Mucosa of rectum (tissue), 2 donors: Measurements from ENCODE around the gene RPUSD1.

Experiments used
- H3K27ac ChIP-seq, 2 donors: one replicate each; pipeline ENCODE4 v1.7.0; 2013; ENCODE audit warnings: inconsistent platforms in 2 of 2, low read depth in 2 of 2, low read length in 2 of 2
- H3K27me3 ChIP-seq, 2 donors: one replicate each; pipeline ENCODE4 v1.7.0; 2013; ENCODE audit warnings: low read length in 2 of 2; ENCODE audit not compliant: control insufficient read depth in 2 of 2, insufficient read depth in 2 of 2
- H3K36me3 ChIP-seq, 2 donors: one replicate each; pipeline ENCODE4 v1.7.0; 2013; ENCODE audit warnings: low read length in 2 of 2; ENCODE audit not compliant: control insufficient read depth in 2 of 2, insufficient read depth in 2 of 2
- H3K4me1 ChIP-seq, 2 donors: one replicate each; pipeline ENCODE4 v1.7.0; 2013; ENCODE audit warnings: low read length in 2 of 2, mild to moderate bottlenecking in 1 of 2; ENCODE audit not compliant: control insufficient read depth in 2 of 2, insufficient read depth in 2 of 2
- H3K4me3 ChIP-seq, 2 donors: one replicate each; pipeline ENCODE4 v1.7.0; 2013; ENCODE audit warnings: low read length in 2 of 2
- H3K9ac ChIP-seq, 2 donors: one replicate each; pipeline ENCODE4 v1.7.0; 2013; ENCODE audit warnings: low read length in 2 of 2, low read depth in 1 of 2, mild to moderate bottlenecking in 1 of 2
- H3K9me3 ChIP-seq, 2 donors: one replicate each; pipeline ENCODE4 v1.7.0; 2013; ENCODE audit warnings: low read length in 2 of 2; ENCODE audit not compliant: control insufficient read depth in 2 of 2
- donor health status: healthy.
- donor health status: Normal muscosa, but diverticular disease.

The RPUSD1 gene

GRCh38 chr16:766820-767640 lies 21.2 kb downstream of the RPUSD1 start:
- Histone ChIP-seq H3K36me3 (no peaks in the 10 kb centered on the region), H3K4me1 (no peaks in the 10 kb centered on the region), H3K9ac (no peak overlapping the region), H3K27ac (no peak overlapping the region), H3K27me3 (peaks cover 0 to 7% of the 10 kb centered on the region in 2 donors), H3K4me3 (no peak overlapping the region), H3K9me3 (no peaks in the 10 kb centered on the region)

- Histone ChIP-seq H3K4me3 (no peak overlapping the region), H3K9ac (no peak overlapping the region)
These were observed 22.0 kb downstream of the RPUSD1 start for GRCh38 chr16:766008-766819.

GRCh38 chr16:765488-765865 lies 22.7 kb downstream of the RPUSD1 start:
- H3K4me3 ChIP-seq: no peak overlapping the region
- H3K9ac ChIP-seq: no peak overlapping the region
- H3K27me3 ChIP-seq: peaks cover 0 to 12% of the 10 kb centered on the region in 2 donors
- no peak overlapping the region for H3K27ac ChIP-seq
- no peaks in the 10 kb centered on the region for H3K36me3 ChIP-seq
- H3K9me3 ChIP-seq: no peaks in the 10 kb centered on the region
- H3K4me1 ChIP-seq: no peaks in the 10 kb centered on the region

More at GRCh38 chr16:766008-766819, 22.0 kb downstream of the RPUSD1 start:
- H3K4me1 ChIP-seq: no peaks in the 10 kb centered on the region
- H3K36me3 ChIP-seq: no peaks in the 10 kb centered on the region
- H3K27me3 ChIP-seq: peaks cover 0 to 9% of the 10 kb centered on the region in 2 donors
- no peak overlapping the region for H3K27ac ChIP-seq
- H3K9me3 ChIP-seq: no peaks in the 10 kb centered on the region

GRCh38 chr16:764848-765487 lies 23.2 kb downstream of the RPUSD1 start:
- no peak overlapping the region for H3K9ac ChIP-seq
- H3K4me3 ChIP-seq: no peak overlapping the region
- no peaks in the 10 kb centered on the region for H3K9me3 ChIP-seq
- no peak overlapping the region for H3K27ac ChIP-seq
- no peaks in the 10 kb centered on the region for H3K36me3 ChIP-seq
- H3K27me3 ChIP-seq: peaks cover 0 to 12% of the 10 kb centered on the region in 2 donors
- no peaks in the 10 kb centered on the region for H3K4me1 ChIP-seq

DNA sequence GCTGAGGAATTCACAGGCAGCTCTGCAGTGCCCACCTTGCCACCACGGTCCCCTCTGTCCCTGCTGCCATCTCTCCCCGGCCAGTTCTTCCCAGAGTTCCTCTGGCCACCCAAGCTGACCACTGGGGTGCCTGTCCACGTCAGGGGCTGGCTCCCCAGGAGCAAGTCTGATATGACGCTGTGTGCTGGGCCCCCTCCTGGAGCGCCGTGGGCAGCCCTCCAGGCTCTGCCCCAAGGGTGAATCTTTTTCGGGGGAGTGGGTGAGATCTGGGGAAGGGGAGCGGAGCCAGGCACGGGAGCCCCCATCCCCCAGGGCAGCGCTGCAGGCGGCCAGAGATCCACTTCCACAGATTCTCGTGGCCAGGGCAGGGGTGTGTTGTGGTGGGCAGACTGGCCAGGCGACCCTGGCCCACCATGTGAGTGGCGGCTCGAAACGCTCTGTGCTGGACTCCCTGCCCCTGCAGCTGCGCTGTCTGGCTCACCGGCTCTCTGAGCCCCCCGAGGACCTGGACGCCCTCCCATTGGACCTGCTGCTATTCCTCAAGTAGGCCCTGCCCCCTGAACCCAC lies 23.9 kb downstream of the RPUSD1 start:
- H3K27me3 ChIP-seq: peaks cover 0 to 12% of the 10 kb centered on the region in 2 donors
- H3K9ac ChIP-seq: no peak overlapping the region

DNA sequence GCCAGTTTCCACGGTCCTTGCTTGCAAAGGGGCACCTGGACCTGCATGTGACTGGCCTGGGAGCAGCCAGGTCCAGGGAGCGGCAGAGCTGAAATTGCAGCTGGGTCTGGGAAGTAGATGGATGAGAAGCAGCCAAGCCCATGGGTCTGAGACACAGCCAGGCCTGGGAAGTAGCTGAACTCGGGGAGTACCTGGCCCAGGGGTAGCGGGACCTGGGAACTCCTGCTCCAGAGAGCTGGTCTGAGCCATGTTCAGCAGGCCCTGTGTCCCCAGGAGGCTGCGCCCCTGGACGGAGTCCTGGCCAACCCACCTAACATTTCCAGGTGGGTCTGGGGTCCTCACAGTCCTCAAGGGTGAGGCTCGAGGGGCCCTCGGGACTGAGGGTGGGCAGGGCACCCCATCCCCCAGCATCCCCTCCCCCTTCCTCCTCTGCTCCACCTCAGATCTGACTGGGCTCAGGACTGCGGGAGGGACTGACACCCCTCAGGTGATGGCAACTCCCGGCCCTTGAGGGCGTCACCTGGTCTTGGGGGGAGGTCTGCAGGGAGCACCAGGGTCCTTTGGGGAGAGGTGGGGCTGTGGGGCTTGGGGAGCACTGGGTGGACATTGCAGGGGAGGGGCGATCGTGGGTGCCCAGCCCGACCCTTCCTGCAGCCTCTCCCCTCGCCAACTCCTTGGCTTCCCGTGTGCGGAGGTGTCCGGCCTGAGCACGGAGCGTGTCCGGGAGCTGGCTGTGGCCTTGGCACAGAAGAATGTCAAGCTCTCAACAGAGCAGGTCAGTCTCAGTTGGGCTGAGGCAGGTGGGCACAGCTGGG lies 24.6 kb downstream of the RPUSD1 start:
- no peaks in the 10 kb centered on the region for H3K9me3 ChIP-seq
- peaks cover 0 to 12% of the 10 kb centered on the region in 2 donors for H3K27me3 ChIP-seq
- H3K4me1 ChIP-seq: no peaks in the 10 kb centered on the region
- H3K9ac ChIP-seq: no peak overlapping the region
- no peak overlapping the region for H3K27ac ChIP-seq
- H3K4me3 ChIP-seq: no peak overlapping the region
- no peaks in the 10 kb centered on the region for H3K36me3 ChIP-seq

More for the DNA sequence above, 23.9 kb downstream of the RPUSD1 start:
- Histone ChIP-seq H3K4me1 (no peaks in the 10 kb centered on the region), H3K9me3 (no peaks in the 10 kb centered on the region), H3K4me3 (no peak overlapping the region), H3K36me3 (no peaks in the 10 kb centered on the region), H3K27ac (no peak overlapping the region)

- no peak overlapping the region for H3K4me3 ChIP-seq
- H3K4me1 ChIP-seq: no peaks in the 10 kb centered on the region
- H3K9ac ChIP-seq: no peak overlapping the region
- H3K27ac ChIP-seq: no peak overlapping the region
- no peaks in the 10 kb centered on the region for H3K9me3 ChIP-seq
- peaks cover 0 to 12% of the 10 kb centered on the region in 2 donors for H3K27me3 ChIP-seq
- no peaks in the 10 kb centered on the region for H3K36me3 ChIP-seq
These were observed 25.4 kb downstream of the RPUSD1 start for GRCh38 chr16:762595-763268.

DNA sequence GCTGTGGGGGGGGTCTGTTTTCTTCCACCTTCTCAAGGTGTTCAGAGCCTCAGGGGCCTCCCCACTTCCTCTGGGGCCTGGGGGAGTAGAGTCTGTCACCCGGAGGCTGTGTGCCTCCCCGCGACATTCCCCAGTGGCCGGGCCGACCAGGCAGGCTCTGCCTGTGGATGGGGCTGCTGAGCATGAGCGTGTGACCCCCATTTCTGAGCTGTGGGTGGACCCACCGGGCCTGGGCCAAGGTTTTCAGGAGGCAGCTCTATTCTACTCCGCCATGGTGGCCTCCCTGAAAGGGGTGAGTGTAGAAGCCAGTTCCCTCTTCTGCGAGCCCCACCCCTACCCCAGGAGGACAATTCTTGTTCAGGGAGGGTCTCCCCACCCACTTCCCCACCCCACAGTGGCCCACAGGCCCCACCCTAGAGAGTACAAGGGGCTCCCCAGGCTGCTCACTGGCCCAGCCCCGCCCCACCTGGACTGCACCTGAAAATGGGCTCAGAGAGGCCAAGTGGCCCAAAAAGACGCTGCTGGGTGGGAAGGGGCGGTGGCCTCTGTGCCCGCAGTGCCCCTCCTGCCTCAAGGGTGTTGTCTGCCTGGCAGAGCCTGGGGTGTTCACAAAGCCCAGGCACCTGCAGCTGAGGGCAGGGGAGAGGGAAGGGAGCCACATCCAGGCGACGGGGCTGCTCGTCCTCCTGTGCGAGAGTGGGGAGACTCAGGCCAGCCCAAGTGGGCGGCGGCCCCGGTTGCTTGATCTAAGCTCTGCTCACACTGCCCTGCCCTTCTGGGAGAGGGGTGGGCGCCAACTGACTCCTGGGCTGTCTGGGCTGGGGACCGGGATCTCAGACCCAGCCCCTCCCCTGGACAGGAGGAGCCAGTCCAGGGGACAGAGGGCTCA lies 26.3 kb downstream of the RPUSD1 start:
- no peaks in the 10 kb centered on the region for H3K4me1 ChIP-seq
- no peaks in the 10 kb centered on the region for H3K36me3 ChIP-seq
- no peak overlapping the region for H3K9ac ChIP-seq
- H3K9me3 ChIP-seq: no peaks in the 10 kb centered on the region
- H3K27ac ChIP-seq: no peak overlapping the region
- H3K4me3 ChIP-seq: no peak overlapping the region
- H3K27me3 ChIP-seq: peaks cover 0 to 12% of the 10 kb centered on the region in 2 donors
